H1 (cell line): ENCODE data around the gene DDI1. TPM values are rescaled to one million over a fixed set of nuclear protein-coding genes. Genes with fewer than 3 reads are reported as not detected.

ENCODE experiments used
- CTCF ChIA-PET: fragments of 300-600 bp; sonication (Branson Sonifier 250); formaldehyde crosslinking; loops from one replicate; lab custom pipeline; 2021; ENCODE audit not compliant: partially characterized antibody; lab: Charles Lee
- POLR2A ChIA-PET: fragments of 300-600 bp; sonication (Branson Sonifier 250); formaldehyde crosslinking; loops from one replicate; lab custom pipeline; 2021; ENCODE audit warnings: inconsistent platforms; ENCODE audit not compliant: partially characterized antibody; lab: Charles Lee
- DNase-seq, 2 experiments: peaks; one replicate each; pipeline versions ENCODE4 v3.0.0 to v3.0.0-alpha.2; 2010 to 2022; ENCODE audit warnings: low spot score in 2 of 2, low read depth in 1 of 2, mixed read lengths in 1 of 2
- FAIRE-seq: peaks from 2 replicates; lab custom pipeline; 2011; peaks lifted over from hg19 to GRCh38; lab: Jason Lieb, UNC
- H2AFZ ChIP-seq: 2 replicates; pipeline ENCODE4 v1.8.1; 2012; ENCODE audit warnings: low read length, inconsistent platforms
- H2AK5ac ChIP-seq: 2 replicates; pipeline ENCODE4 v1.6.1; 2013; ENCODE audit warnings: low read depth, low read length
- H2BK120ac ChIP-seq: replicated peaks from 2 replicates; pipeline ENCODE3; 2013; ENCODE audit warnings: low read depth, low read length, inconsistent platforms
- H2BK12ac ChIP-seq: 2 replicates; pipeline ENCODE4 v1.6.1; 2013; ENCODE audit warnings: low read depth, low read length
- H2BK15ac ChIP-seq: 2 replicates; pipeline ENCODE4 v1.6.1; 2013; ENCODE audit warnings: low read length
- H2BK20ac ChIP-seq: 2 replicates; pipeline ENCODE4 v1.6.1; 2013; ENCODE audit warnings: low read length
- H2BK5ac ChIP-seq: 2 replicates; pipeline ENCODE4 v1.6.1; 2013; ENCODE audit warnings: low read depth, low read length
- H3K14ac ChIP-seq: 2 replicates; pipeline ENCODE4 v1.6.1; 2013; ENCODE audit warnings: inconsistent platforms; ENCODE audit not compliant: insufficient read length
- H3K18ac ChIP-seq: 2 replicates; pipeline ENCODE4 v1.6.1; 2013; ENCODE audit warnings: low read length; ENCODE audit errors: extremely low read depth
- H3K23ac ChIP-seq: 2 replicates; pipeline ENCODE4 v1.6.1; 2013; ENCODE audit warnings: inconsistent platforms; ENCODE audit not compliant: insufficient read length
- H3K23me2 ChIP-seq: 2 replicates; pipeline ENCODE4 v1.6.1; 2013; ENCODE audit warnings: low read depth, low read length
- H3K27ac ChIP-seq: 2 replicates; pipeline ENCODE4 v1.6.1; 2011; ENCODE audit warnings: low read depth, low read length, inconsistent platforms
- H3K27me3 ChIP-seq, 4 experiments: replicated peaks in 1 of 4; 1 replicate in 1 of 4; 2 replicates in 3 of 4; pipeline versions ENCODE4 v1.6.1 to v1.8.1; 2011 to 2013; ENCODE audit warnings: low read length in 3 of 4, mild to moderate bottlenecking in 3 of 4, inconsistent platforms in 2 of 4, mixed read lengths in 2 of 4, moderate library complexity in 1 of 4; ENCODE audit not compliant: control insufficient read depth in 3 of 4, insufficient read depth in 3 of 4; ENCODE audit errors: extremely low read depth in 1 of 4
- H3K36me3 ChIP-seq, 4 experiments: 2 replicates each; pipeline versions ENCODE4 v1.6.1 to v1.8.1; 2011 to 2013; ENCODE audit warnings: mild to moderate bottlenecking in 4 of 4, low read length in 3 of 4, moderate library complexity in 2 of 4, control low read depth in 1 of 4, inconsistent platforms in 1 of 4; ENCODE audit not compliant: insufficient read depth in 4 of 4, control insufficient read depth in 2 of 4
- H3K4ac ChIP-seq: replicated peaks from 2 replicates; pipeline ENCODE3; 2013; ENCODE audit warnings: low read length, low read depth, mixed read lengths, inconsistent platforms; ENCODE audit not compliant: insufficient read length
- H3K4me1 ChIP-seq, 4 experiments: replicated peaks in 1 of 4; 1 replicate in 1 of 4; 2 replicates in 3 of 4; pipeline versions ENCODE4 v1.6.1 to v1.8.1; 2011 to 2013; ENCODE audit warnings: low read length in 3 of 4, inconsistent platforms in 2 of 4, mixed read lengths in 1 of 4; ENCODE audit not compliant: insufficient read depth in 4 of 4, control insufficient read depth in 3 of 4
- H3K4me2 ChIP-seq, 2 experiments: 2 replicates each; pipeline versions ENCODE4 v1.6.1 to v1.8.1; 2011 to 2013; ENCODE audit warnings: low read depth in 2 of 2, low read length in 2 of 2, control low read depth in 1 of 2, inconsistent platforms in 1 of 2, mild to moderate bottlenecking in 1 of 2; ENCODE audit not compliant: insufficient read depth in 1 of 2
- H3K4me3 ChIP-seq, 4 experiments: fragments of 200-600, 300-600 bp in 1 of 4; sonication (generic), shearing (Covaris generic), sonication (Bioruptor Twin) in 1 of 4; 2 replicates each; pipeline versions ENCODE4 v1.5.1 to v1.8.1; 2011 to 2016; ENCODE audit warnings: low read length in 4 of 4, low read depth in 3 of 4, control low read depth in 2 of 4, inconsistent platforms in 2 of 4, mild to moderate bottlenecking in 2 of 4, mixed read lengths in 1 of 4, moderate library complexity in 1 of 4; ENCODE audit not compliant: insufficient read depth in 2 of 4; ENCODE audit errors: extremely low read depth in 1 of 4
- H3K56ac ChIP-seq: replicated peaks from 2 replicates; pipeline ENCODE3; 2013; ENCODE audit warnings: low read depth, mild to moderate bottlenecking, mixed read lengths, low read length, inconsistent platforms; ENCODE audit not compliant: insufficient read length
- H3K79me1 ChIP-seq: 2 replicates; pipeline ENCODE4 v1.6.1; 2013; ENCODE audit warnings: low read depth, low read length, control low read depth
- H3K79me2 ChIP-seq, 2 experiments: 2 replicates each; pipeline versions ENCODE4 v1.6.1 to v1.8.1; 2012 to 2013; ENCODE audit warnings: low read length in 2 of 2, mild to moderate bottlenecking in 2 of 2, inconsistent platforms in 1 of 2; ENCODE audit not compliant: insufficient read depth in 2 of 2, control insufficient read depth in 1 of 2
- H3K9ac ChIP-seq, 4 experiments: replicated peaks in 1 of 4; 1 replicate in 1 of 4; 2 replicates in 3 of 4; pipeline versions ENCODE4 v1.6.1 to v1.8.1; 2011 to 2013; ENCODE audit warnings: low read depth in 3 of 4, low read length in 3 of 4, control low read depth in 2 of 4, mild to moderate bottlenecking in 2 of 4, moderate library complexity in 2 of 4, inconsistent platforms in 1 of 4; ENCODE audit errors: extremely low read depth in 1 of 4
- H3K9me3 ChIP-seq, 2 experiments: 2 replicates each; pipeline versions ENCODE4 v1.6.1 to v1.8.1; 2012 to 2013; ENCODE audit warnings: mild to moderate bottlenecking in 2 of 2, moderate library complexity in 2 of 2, control low read depth in 1 of 2, inconsistent platforms in 1 of 2, low read depth in 1 of 2, low read length in 1 of 2, mixed read lengths in 1 of 2; ENCODE audit not compliant: insufficient read depth in 2 of 2
- H4K20me1 ChIP-seq, 2 experiments: replicated peaks in 1 of 2; 2 replicates each; pipeline versions ENCODE3 to v1.8.1; 2011 to 2013; ENCODE audit warnings: inconsistent platforms in 2 of 2, low read length in 2 of 2, mild to moderate bottlenecking in 1 of 2; ENCODE audit not compliant: insufficient read depth in 2 of 2, control insufficient read depth in 1 of 2
- H4K5ac ChIP-seq: 2 replicates; pipeline ENCODE4 v1.6.1; 2013; ENCODE audit warnings: low read length, low read depth, mixed read lengths, inconsistent platforms; ENCODE audit not compliant: insufficient read length
- H4K8ac ChIP-seq: 2 replicates; pipeline ENCODE4 v1.8.0; 2013; ENCODE audit warnings: mild to moderate bottlenecking, moderate library complexity, low read length, inconsistent platforms; ENCODE audit not compliant: insufficient read depth; ENCODE audit errors: extremely low read depth
- H4K91ac ChIP-seq: replicated peaks from 2 replicates; pipeline ENCODE3; 2013; ENCODE audit warnings: low read length, mixed read lengths, inconsistent platforms; ENCODE audit not compliant: insufficient read length
- ASH2L ChIP-seq: fragments of 200-600, 300-600 bp; sonication (generic); IDR thresholded peaks from one replicate; pipeline ENCODE4 v1.7.1; 2017; ENCODE audit warnings: low read length
- BCL11A ChIP-seq, 2 experiments: IDR thresholded peaks; one replicate each; pipeline ENCODE4 v1.6.1; 2011; ENCODE audit warnings: low read depth in 2 of 2, low read length in 2 of 2, mild to moderate bottlenecking in 2 of 2
- BRCA1 ChIP-seq: IDR thresholded peaks from 2 replicates; pipeline ENCODE4 v1.6.1; 2012; ENCODE audit warnings: low read depth, low read length, improper control_type of control experiment
- CTBP2 ChIP-seq: IDR thresholded peaks from 2 replicates; pipeline ENCODE4 v1.7.0; 2011; ENCODE audit warnings: borderline replicate concordance, mild to moderate bottlenecking, moderate library complexity, mixed read lengths, low read length; ENCODE audit not compliant: insufficient read depth, insufficient read length
- EZH2 ChIP-seq: fragments of 200-600 bp; sonication (generic); IDR thresholded peaks from 2 replicates; pipeline ENCODE4 v1.7.1; 2012; ENCODE audit warnings: low read depth, mild to moderate bottlenecking, moderate library complexity, low read length, inconsistent platforms; ENCODE audit not compliant: severe bottlenecking
- JUND ChIP-seq: IDR thresholded peaks from 2 replicates; pipeline ENCODE4 v1.6.1; 2011; ENCODE audit warnings: mild to moderate bottlenecking, improper control_type of control experiment, low read length
- KDM1A ChIP-seq: fragments of 200-600, 300-600 bp; sonication (generic); IDR thresholded peaks from 2 replicates; pipeline ENCODE4 v1.7.1; 2016; ENCODE audit warnings: mild to moderate bottlenecking, low read length, borderline replicate concordance
- MAX ChIP-seq: IDR thresholded peaks from 2 replicates; pipeline ENCODE4 v1.6.1; 2012; ENCODE audit warnings: inconsistent platforms
- PHF8 ChIP-seq: fragments of 200-600 bp; sonication (generic); conservative IDR thresholded peaks from 2 replicates; pipeline ENCODE4 v1.7.1; 2012; ENCODE audit warnings: low read depth, mild to moderate bottlenecking, inconsistent platforms, low read length, moderate library complexity
- POLR2AphosphoS5 ChIP-seq: IDR thresholded peaks from 2 replicates; pipeline ENCODE4 v1.6.1; 2011; ENCODE audit warnings: low read depth, low read length
- SRF ChIP-seq: IDR thresholded peaks from 2 replicates; pipeline ENCODE4 v1.6.1; 2011; ENCODE audit warnings: mild to moderate bottlenecking, low read depth, low read length, moderate library complexity
- TBP ChIP-seq: IDR thresholded peaks from 2 replicates; pipeline ENCODE4 v1.6.1; 2011; ENCODE audit warnings: low read depth, low read length, improper control_type of control experiment
- TCF12 ChIP-seq: IDR thresholded peaks from 2 replicates; pipeline ENCODE4 v1.6.1; 2011; ENCODE audit warnings: low read depth, mild to moderate bottlenecking, low read length
- WGBS, 2 experiments: shearing (Covaris generic) in 1 of 2; methylation state at CpG; one replicate each; pipeline versions ENCODE4 v1.1.6 to v1.1.7; 2013 to 2015; ENCODE audit warnings: low lambda C conversion rate in 2 of 2, mixed read lengths in 2 of 2, inconsistent platforms in 1 of 2, low coverage in 1 of 2, missing lambda C conversion rate in 1 of 2; ENCODE audit not compliant: insufficient replicate concordance in 2 of 2, insufficient coverage in 1 of 2, insufficient read length in 1 of 2; ENCODE audit errors: extremely low coverage in 1 of 2, missing lambda C conversion rate in 1 of 2; 5-methylcytosine and 5-hydroxymethylcytosine counted together
- polyA plus RNA-seq, 7 experiments: library from polyadenylated mRNA; depleted of rRNA in 3 of 7; stranded (reverse) in 5 of 7; unstranded in 2 of 7; fragments of >200 nt in 5 of 7; fragments of 200-250 nt in 2 of 7; gene quantifications; 1 replicate in 5 of 7; 2 replicates in 1 of 7; 4 replicates in 1 of 7; pipeline versions ENCODE4 v1.2.1 to v1.2.3, GENCODE V29; 2011 to 2013; ENCODE audit warnings: missing spikeins in 2 of 7, mixed read lengths in 2 of 7
- total RNA-seq: library from RNA; stranded (reverse); fragmentation: NEBNext Ultra II Directional; extraction: Animal tissue kit (Norgen Biotek cat#: 25700); gene quantifications from 2 replicates; pipeline ENCODE4 v1.2.1, GENCODE V29; 2021

DDI1 gene
- total and polyA plus RNA-seq, 2 of the 8 experiments (the other 6 are each of a cell fraction or from before 2014, with no cell fraction given): not detected

GRCh38 chr11:104053743-104054478 is 17.5 kb downstream of the DDI1 start:
- no peak overlapping the region for H2BK20ac ChIP-seq
- no peaks in the 10 kb centered on the region for H3K9me3 ChIP-seq
- H2BK12ac ChIP-seq: no peak overlapping the region
- H2AFZ ChIP-seq: no peak overlapping the region
- H2AK5ac ChIP-seq: no peak overlapping the region
- no peaks in the 10 kb centered on the region for H3K23me2 ChIP-seq
- no peak overlapping the region for H3K9ac ChIP-seq
- no peak for DNase-seq
- H2BK5ac ChIP-seq: no peak overlapping the region
- no peak overlapping the region for H4K8ac ChIP-seq
- H3K4me1 ChIP-seq: no peaks in the 10 kb centered on the region
- ChIA-PET CTCF (no interaction called here), POLR2A (no interaction called here)
- H3K36me3 ChIP-seq: no peaks in the 10 kb centered on the region
- no peaks in the 10 kb centered on the region for H3K79me1 ChIP-seq
- no peaks in the 10 kb centered on the region for H3K79me2 ChIP-seq
- no peak overlapping the region for H3K14ac ChIP-seq
- 96% methylated on average over 5 of the region's 5 CpGs; no CpG with 5 or more reads in 1 of the 2 experiments for WGBS, 2 experiments
- no peak overlapping the region for H2BK120ac ChIP-seq
- FAIRE-seq: no peak
- H3K27ac ChIP-seq: no peak overlapping the region
- H3K4me2 ChIP-seq: no peak overlapping the region
- H2BK15ac ChIP-seq: no peak overlapping the region
- H3K4me3 ChIP-seq: no peak overlapping the region
- H3K27me3 ChIP-seq: no peaks in the 10 kb centered on the region
- no peaks in the 10 kb centered on the region for H4K20me1 ChIP-seq
- H4K5ac ChIP-seq: no peak overlapping the region
- no peak overlapping the region for H3K18ac ChIP-seq
- H3K23ac ChIP-seq: no peak overlapping the region
- no peak overlapping the region for H4K91ac ChIP-seq
- H3K4ac ChIP-seq: no peak overlapping the region
- H3K56ac ChIP-seq: no peak overlapping the region
- no peak for TF ChIP-seq EZH2
- TF ChIP-seq TCF12: no peak
- TF ChIP-seq CTBP2: no peak
- TF ChIP-seq ASH2L: no peak
- no peak for TF ChIP-seq BCL11A (IDR thresholded peaks at IDR 0.05; ENCODE audit: low read depth in 2 of 2, low read length in 2 of 2)
- no peak for TF ChIP-seq MAX
- no peak for TF ChIP-seq BRCA1
- no peak for TF ChIP-seq PHF8
- TF ChIP-seq POLR2AphosphoS5: no peak
- TF ChIP-seq KDM1A: no peak
- no peak for TF ChIP-seq JUND
- TF ChIP-seq TBP: no peak
- no peak for TF ChIP-seq SRF
